NOMO-1 treated with dmso at 0.1 percent for 144 hours (cell line): ENCODE measurements around the gene CNTD1.

Experiments used
- DNase-seq: peaks from one replicate; lab custom pipeline; 2025; ENCODE audit not compliant: unreplicated experiment; lab: John Stamatoyannopoulos, UW

Gene CNTD1

GRCh38 chr17:42803074-42803883 is 4.6 kb downstream of the CNTD1 start:
- DNase-seq: no peak

- DNase-seq: no peak
These were observed 6.3 kb downstream of the CNTD1 start for GRCh38 chr17:42804918-42805367.

GRCh38 chr17:42806249-42806648 is 7.6 kb downstream of the CNTD1 start:
- no peak for DNase-seq

DNA sequence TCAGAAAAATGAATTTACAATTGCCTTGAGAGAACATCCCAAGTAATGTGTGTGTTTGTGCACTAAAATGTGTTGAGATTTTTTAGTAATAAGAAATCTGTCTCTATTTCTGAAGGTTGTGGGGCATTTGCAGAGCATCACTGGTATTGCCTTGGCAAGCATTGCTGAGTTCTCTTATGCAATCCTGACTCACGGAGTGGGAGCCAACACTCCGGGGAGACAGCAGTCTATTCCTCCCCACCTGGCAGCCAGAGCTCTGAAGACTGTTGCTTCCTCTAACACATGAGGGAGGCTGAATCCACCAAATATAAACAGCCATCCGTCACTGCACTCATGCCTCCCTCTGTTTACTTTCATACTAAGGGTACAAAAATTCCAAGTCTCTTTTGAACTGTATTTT is 10.6 kb downstream of the CNTD1 start:
- DNase-seq: no peak

DNA sequence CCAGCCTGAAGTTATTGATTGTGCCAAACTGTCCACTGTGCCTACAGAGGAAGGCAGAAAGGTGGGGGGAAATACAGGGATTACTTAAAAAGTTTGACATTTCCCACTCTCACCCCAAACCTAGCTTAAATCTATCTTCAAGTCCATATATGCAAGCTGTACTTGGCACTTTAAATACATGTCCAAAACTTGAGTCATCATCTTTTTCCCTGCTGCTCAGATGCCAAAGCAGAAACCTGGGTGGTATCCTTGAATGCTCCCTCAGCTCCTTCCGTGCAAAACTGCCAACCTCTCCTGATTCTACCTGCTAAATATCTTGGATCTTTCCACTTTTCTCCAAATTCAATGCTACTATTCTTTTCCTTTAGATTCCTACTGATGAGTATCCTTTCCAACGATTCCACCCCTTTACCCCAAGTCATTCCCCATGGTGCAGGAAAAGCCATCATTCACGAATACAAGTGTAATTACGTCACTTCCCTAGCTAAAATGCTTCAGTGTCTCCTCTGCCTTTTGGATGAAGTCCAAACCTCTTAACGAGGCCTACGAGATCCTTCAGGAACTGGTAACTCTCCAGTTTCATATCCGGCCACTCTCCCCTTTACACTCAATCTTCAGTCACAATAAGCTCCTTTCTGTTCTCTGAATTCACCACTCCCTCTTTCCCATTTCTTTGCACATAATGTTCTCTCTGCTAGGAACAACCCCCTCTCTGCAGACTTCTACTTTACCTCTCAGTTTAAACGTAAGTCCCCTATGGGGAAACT is 16.2 kb downstream of the CNTD1 start:
- DNase-seq: no peak

DNA sequence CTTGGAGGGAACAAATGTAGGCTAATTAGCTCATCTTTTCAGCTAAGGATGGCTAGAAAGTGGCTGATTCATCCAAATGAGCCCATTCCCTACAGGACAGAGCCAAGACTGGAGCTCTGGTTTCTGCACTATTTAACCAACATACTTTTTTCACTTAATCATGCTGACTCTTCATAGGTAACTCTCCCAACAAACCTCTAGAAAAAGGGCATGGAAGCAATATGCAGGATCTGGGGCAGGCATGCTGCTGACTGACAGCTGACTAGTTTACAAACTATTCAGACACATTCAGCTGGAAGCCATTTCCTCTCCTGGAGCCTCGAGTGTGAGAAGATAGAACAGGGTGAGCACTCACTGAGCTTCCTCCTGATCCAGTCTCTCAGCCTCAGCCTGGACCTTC is 19.2 kb downstream of the CNTD1 start:
- no peak for DNase-seq

DNA sequence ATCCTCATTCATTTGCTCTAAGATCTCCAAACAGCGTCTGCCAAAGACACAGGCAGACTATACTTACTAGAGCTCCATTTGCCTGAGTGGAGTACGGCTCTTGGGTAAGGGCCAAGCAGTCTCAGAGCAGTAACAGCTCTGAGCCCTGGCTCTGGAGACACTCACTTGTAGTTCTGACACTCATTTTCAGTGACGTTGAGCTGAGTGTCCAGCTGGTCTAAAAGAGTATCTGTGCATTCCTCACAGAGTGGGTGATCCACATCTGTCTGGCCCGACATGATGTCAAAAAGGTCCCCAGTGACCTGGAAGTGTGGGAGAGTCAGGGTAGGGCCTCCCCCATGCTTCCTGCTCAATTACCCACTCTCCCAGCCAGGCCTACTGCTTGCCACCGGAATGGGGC is 19.7 kb downstream of the CNTD1 start:
- DNase-seq: no peak

- DNase-seq: peak; percentile 30
These were observed 21.4 kb downstream of the CNTD1 start for GRCh38 chr17:42819939-42820535.

GRCh38 chr17:42821176-42821575 is 22.5 kb downstream of the CNTD1 start:
- DNase-seq: no peak

GRCh38 chr17:42827472-42827871 is 28.8 kb downstream of the CNTD1 start:
- no peak for DNase-seq

GRCh38 chr17:42830971-42831370 is 32.3 kb downstream of the CNTD1 start:
- no peak for DNase-seq

- no peak for DNase-seq
These were observed 33.7 kb downstream of the CNTD1 start for GRCh38 chr17:42832213-42832933.

DNA sequence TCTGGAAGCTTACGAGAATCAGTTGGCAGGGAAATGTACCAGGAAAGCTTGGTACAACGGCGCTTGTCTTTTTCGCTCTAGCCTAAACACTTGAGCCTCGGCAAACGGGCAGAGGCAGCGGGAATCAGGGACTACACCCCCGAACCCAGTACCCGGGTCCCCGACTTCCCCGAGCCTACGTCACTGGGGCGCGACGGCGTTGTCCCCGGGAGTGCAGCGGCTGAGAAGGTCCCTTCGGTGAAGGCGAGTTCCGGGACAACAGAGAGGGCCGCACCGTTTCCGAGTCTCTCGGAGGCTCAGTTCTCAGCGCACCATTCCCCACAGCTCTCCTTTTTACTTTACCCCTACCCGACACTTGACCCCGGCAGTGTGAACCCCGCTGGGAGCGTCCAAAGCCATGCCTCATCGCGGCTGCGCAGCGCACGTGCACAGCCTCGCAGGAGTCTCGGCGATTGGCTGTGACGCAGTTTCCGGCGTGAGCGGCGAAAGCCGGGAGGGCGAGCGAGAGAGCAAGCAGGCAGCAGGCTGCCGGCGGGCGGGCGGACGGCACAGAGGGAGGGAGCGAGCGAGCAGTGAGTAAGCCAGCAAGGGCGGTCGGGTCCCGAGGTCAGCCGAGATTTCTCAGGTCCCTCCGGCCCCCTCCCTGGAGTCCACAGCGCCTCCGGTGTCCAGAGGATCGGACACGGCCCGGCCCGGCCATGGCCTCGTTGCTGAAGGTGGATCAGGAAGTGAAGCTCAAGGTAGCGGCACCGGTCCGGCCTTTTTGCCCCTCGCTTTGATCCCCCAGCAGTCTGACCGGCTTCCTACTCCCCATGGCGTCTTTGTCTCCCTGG is 34.5 kb downstream of the CNTD1 start, which contains the start of gene PSME3:
Gene PSME3, plus strand, starts transcription at position 464 of the 833 bp plus-strand sequence. Its CDS starts 235 bp downstream, at position 699.
- peak; percentile 83 for DNase-seq

GRCh38 chr17:42833767-42834422 is 35.2 kb downstream of the CNTD1 start:
- DNase-seq: no peak

- DNase-seq: peak; percentile 9
These were observed 37.1 kb downstream of the CNTD1 start for GRCh38 chr17:42835732-42836131.

DNA sequence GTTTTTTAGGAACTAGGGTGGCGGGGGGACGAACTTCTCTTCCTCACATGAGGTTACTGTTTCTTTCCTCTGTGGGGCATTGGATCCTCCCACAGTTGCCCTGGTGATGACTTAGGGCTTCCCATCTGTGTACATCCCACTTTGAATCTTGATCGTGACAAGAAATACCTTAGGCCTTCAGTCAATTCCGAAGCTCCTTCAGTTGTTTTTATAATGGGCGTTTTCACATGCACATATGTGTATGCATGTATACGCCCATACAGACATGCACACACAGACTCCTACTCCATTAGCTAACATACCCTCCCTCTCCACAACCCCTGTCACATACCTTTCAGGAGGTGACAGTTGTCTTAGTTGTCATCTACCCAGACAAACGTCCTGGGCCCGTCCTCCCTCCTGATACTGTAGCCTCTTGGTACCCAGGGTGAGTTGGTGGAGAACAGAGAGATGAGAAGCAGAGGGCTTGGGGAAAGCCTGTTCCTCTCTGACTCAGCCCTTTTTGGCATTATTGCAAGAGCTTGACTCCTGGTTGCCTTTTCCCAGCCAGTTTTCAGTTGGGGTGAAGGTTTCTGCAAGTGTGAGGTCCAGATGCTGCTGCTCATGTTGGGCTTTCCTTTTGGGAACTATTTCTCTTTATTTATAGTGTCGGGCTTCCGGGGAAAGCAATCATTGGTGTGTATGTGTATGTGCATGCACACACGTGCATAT is 43.5 kb downstream of the CNTD1 start:
- DNase-seq: no peak

GRCh38 chr17:42843358-42843934 is 44.8 kb downstream of the CNTD1 start:
- peak; percentile 40 for DNase-seq

- DNase-seq: no peak
These were observed 45.6 kb downstream of the CNTD1 start, which contains the start of gene AOC2 for GRCh38 chr17:42844271-42844670. Gene AOC2 (plus strand): TSS chr17:42844580. CDS start chr17:42844627, 47 bp downstream.
